ENCODE results near the gene YTHDF1.

DNA sequence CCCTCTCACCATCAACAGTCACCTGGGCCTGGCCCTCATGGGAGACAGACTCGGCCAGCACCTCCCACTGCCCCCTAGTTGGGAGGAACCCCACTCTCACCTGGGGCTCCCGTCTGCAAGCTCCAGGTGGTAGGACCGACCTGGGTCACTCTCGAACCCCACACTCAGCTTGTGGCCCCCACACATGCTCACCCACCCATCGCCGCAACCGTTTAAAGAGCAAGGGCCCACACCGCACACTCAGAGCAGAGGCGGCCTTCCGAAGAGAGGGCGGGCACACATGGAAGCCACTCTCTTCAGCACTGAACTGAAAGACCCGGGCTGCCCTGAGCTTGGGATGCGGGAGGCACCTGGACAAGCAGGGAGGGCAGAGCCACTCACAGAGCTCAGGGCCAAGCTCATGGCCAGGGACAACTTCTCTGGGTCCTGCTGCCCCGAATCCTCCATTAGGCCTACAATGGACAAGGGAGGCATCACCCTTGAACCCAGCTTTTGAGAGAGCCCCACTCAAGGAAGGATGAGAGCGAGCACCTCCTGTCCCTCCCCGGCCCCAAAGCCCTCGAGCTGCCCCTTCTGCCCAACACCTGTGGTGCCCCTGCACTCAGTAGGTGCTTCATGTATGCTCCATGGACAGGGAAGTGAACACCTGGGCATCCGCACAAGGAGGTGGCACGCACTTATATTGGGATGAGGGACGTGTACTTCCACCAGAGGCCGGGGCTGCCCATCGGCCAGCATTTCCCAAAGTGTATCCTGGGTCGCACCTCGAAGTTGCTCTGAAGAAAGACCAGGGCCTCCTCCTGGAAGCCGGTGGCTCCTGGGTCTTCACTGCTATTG is 50.4 kb downstream of the YTHDF1 start:
- TF ChIP-seq, protein P1, sequence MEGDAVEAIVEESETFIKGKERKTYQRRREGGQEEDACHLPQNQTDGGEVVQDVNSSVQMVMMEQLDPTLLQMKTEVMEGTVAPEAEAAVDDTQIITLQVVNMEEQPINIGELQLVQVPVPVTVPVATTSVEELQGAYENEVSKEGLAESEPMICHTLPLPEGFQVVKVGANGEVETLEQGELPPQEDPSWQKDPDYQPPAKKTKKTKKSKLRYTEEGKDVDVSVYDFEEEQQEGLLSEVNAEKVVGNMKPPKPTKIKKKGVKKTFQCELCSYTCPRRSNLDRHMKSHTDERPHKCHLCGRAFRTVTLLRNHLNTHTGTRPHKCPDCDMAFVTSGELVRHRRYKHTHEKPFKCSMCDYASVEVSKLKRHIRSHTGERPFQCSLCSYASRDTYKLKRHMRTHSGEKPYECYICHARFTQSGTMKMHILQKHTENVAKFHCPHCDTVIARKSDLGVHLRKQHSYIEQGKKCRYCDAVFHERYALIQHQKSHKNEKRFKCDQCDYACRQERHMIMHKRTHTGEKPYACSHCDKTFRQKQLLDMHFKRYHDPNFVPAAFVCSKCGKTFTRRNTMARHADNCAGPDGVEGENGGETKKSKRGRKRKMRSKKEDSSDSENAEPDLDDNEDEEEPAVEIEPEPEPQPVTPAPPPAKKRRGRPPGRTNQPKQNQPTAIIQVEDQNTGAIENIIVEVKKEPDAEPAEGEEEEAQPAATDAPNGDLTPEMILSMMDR (IDR thresholded peaks at IDR 0.05) = no peak
- TF ChIP-seq POLR2A (IDR thresholded peaks at IDR 0.05) (no peak), POLR2AphosphoS5 (IDR thresholded peaks at IDR 0.05) (no peak), EP300 (IDR thresholded peaks at IDR 0.05) (no peak)
